Limb (tissue), 2 donors: ENCODE data around the gene PTPRO.
A peak's percentile ranks its signal among the peaks of the same experiment; 100 is the strongest.
"Not testable (repeated sequence)": the region's sequence is repeated elsewhere in the genome, so short reads cannot be mapped to it uniquely, and the experiment has no call there.

Source experiments
- DNase-seq, 2 donors: peaks; one replicate each; pipeline ENCODE4 v3.0.0-alpha.2; 2016; ENCODE audit errors: extremely low spot score in 2 of 2

PTPRO gene

GRCh38 chr12:15601210-15601800 is 279.0 kb downstream of the PTPRO start:
- no peak for DNase-seq

- no peak for DNase-seq
These were observed 279.9 kb downstream of the PTPRO start for GRCh38 chr12:15602051-15602672.

- peak; percentile 38 to 45 for DNase-seq
These were observed 281.3 kb downstream of the PTPRO start for GRCh38 chr12:15603474-15604085.

- DNase-seq: no peak
These were observed 283.7 kb downstream of the PTPRO start for GRCh38 chr12:15605881-15606590.

- no peak for DNase-seq
These were observed 286.1 kb downstream of the PTPRO start for GRCh38 chr12:15608406-15608805.

- no peak for DNase-seq
These were observed 286.6 kb downstream of the PTPRO start for GRCh38 chr12:15608941-15609340.

GRCh38 chr12:15613981-15614380 is 291.7 kb downstream of the PTPRO start:
- no peak for DNase-seq

- not testable (repeated sequence) for DNase-seq
These were observed 294.2 kb downstream of the PTPRO start for GRCh38 chr12:15616495-15616894.

- no peak for DNase-seq
These were observed 298.6 kb downstream of the PTPRO start for GRCh38 chr12:15620741-15621539.

GRCh38 chr12:15625075-15625474 is 302.8 kb downstream of the PTPRO start:
- no peak for DNase-seq

GRCh38 chr12:15627995-15628945 is 306.0 kb downstream of the PTPRO start:
- no peak for DNase-seq

GRCh38 chr12:15629108-15629507 is 306.8 kb downstream of the PTPRO start:
- peak; percentile 37 to 56 for DNase-seq

GRCh38 chr12:15629761-15630160 is 307.5 kb downstream of the PTPRO start:
- no peak for DNase-seq

- DNase-seq: no peak
These were observed 308.9 kb downstream of the PTPRO start for GRCh38 chr12:15631007-15631715.

- DNase-seq: no peak
These were observed 310.4 kb downstream of the PTPRO start for GRCh38 chr12:15632708-15633107.

- no peak for DNase-seq
These were observed 310.9 kb downstream of the PTPRO start for GRCh38 chr12:15633201-15633600.

GRCh38 chr12:15634010-15634683 is 311.8 kb downstream of the PTPRO start:
- no peak for DNase-seq

- no peak for DNase-seq
These were observed 314.0 kb downstream of the PTPRO start for GRCh38 chr12:15636060-15636890.
